H1 (cell line): ENCODE results near the gene CHSY1. TPM values are rescaled to one million over a fixed set of nuclear protein-coding genes. Genes with fewer than 3 reads are reported as not detected.

Experiments
- CHD7 ChIP-seq: fragments of 300-600 bp; sonication (generic); IDR thresholded peaks from 2 replicates; pipeline ENCODE4 v1.7.1; 2012; ENCODE audit warnings: low read length, moderate library complexity, mild to moderate bottlenecking, inconsistent platforms; ENCODE audit not compliant: insufficient replicate concordance
- EP300 ChIP-seq, 2 experiments: IDR thresholded peaks; 1 replicate in 1 of 2; 2 replicates in 1 of 2; pipeline ENCODE4 v1.6.1; 2011 to 2012; ENCODE audit warnings: low read depth in 2 of 2, low read length in 2 of 2, mild to moderate bottlenecking in 2 of 2, borderline replicate concordance in 1 of 2, inconsistent platforms in 1 of 2, moderate library complexity in 1 of 2
- GABPA ChIP-seq: IDR thresholded peaks from 2 replicates; pipeline ENCODE4 v1.6.1; 2011; ENCODE audit warnings: mild to moderate bottlenecking, low read length, moderate library complexity, borderline replicate concordance; ENCODE audit not compliant: insufficient read depth
- KDM1A ChIP-seq: fragments of 200-600, 300-600 bp; sonication (generic); IDR thresholded peaks from 2 replicates; pipeline ENCODE4 v1.7.1; 2016; ENCODE audit warnings: mild to moderate bottlenecking, low read length, borderline replicate concordance
- NANOG ChIP-seq: IDR thresholded peaks from 2 replicates; pipeline ENCODE4 v1.6.1; 2011; ENCODE audit warnings: low read length, low read depth, mild to moderate bottlenecking, inconsistent platforms; ENCODE audit not compliant: insufficient read depth, poor library complexity, severe bottlenecking
- POLR2AphosphoS5 ChIP-seq: IDR thresholded peaks from 2 replicates; pipeline ENCODE4 v1.6.1; 2011; ENCODE audit warnings: low read depth, low read length
- RBBP5 ChIP-seq: IDR thresholded peaks from 2 replicates; pipeline ENCODE4 v1.7.1; 2012; ENCODE audit warnings: low read depth, mild to moderate bottlenecking, inconsistent platforms, low read length, moderate library complexity, borderline replicate concordance
- TBP ChIP-seq: IDR thresholded peaks from 2 replicates; pipeline ENCODE4 v1.6.1; 2011; ENCODE audit warnings: low read depth, low read length, improper control_type of control experiment
- YY1 ChIP-seq: IDR thresholded peaks from 2 replicates; pipeline ENCODE4 v1.6.1; 2011; ENCODE audit warnings: low read depth, mild to moderate bottlenecking, low read length
- ZNF274 ChIP-seq: IDR thresholded peaks from 2 replicates; pipeline ENCODE4 v1.7.0; 2012; ENCODE audit warnings: low read length, borderline replicate concordance; ENCODE audit errors: extremely low read depth
- polyA plus RNA-seq, 7 experiments: library from polyadenylated mRNA; depleted of rRNA in 3 of 7; stranded (reverse) in 5 of 7; unstranded in 2 of 7; fragments of >200 nt in 5 of 7; fragments of 200-250 nt in 2 of 7; gene quantifications; 1 replicate in 5 of 7; 2 replicates in 1 of 7; 4 replicates in 1 of 7; pipeline versions ENCODE4 v1.2.1 to v1.2.3, GENCODE V29; 2011 to 2013; ENCODE audit warnings: missing spikeins in 2 of 7, mixed read lengths in 2 of 7
- total RNA-seq: library from RNA; stranded (reverse); fragmentation: NEBNext Ultra II Directional; extraction: Animal tissue kit (Norgen Biotek cat#: 25700); gene quantifications from 2 replicates; pipeline ENCODE4 v1.2.1, GENCODE V29; 2021

The CHSY1 gene
- total and polyA plus RNA-seq, 2 of the 8 experiments (the other 6 are each of a cell fraction or from before 2014, with no cell fraction given) = 24.9 to 60.7 TPM

GRCh38 chr15:101180620-101181307 lies 71.1 kb downstream of the CHSY1 start (continued):
- TF ChIP-seq CHD7 (no peak), KDM1A (no peak), TBP (no peak), YY1 (no peak), RBBP5 (no peak), ZNF274 (no peak), GABPA (no peak), EP300 (IDR thresholded peaks at IDR 0.05; ENCODE audit: borderline replicate concordance in 1 of 2, low read depth in 2 of 2, low read length in 2 of 2) (no peak), NANOG (no peak), POLR2AphosphoS5 (no peak)
